SK-N-SH (cell line): ENCODE data around the gene LINC00237. TPM values are rescaled to one million over a fixed set of nuclear protein-coding genes. Genes with fewer than 3 reads are reported as not detected.

Experiments
- CTCF ChIA-PET: fragments of 300-600, 350-600 bp; formaldehyde crosslinking; extraction: SDS; loops from one replicate; lab custom pipeline; 2021; lab: Yijun Ruan, JAX
- POLR2A ChIA-PET: fragments of 350-600 bp; sonication (Branson Sonifier 250); formaldehyde crosslinking; extraction: SDS; loops from one replicate; lab custom pipeline; 2020; ENCODE audit warnings: antibody characterized with exemption, inconsistent platforms; lab: Yijun Ruan, JAX
- DNase-seq: peaks from one replicate; pipeline ENCODE4 v3.0.0; 2012
- H2AFZ ChIP-seq: fragments of 200-600 bp; sonication (generic); 2 replicates; pipeline ENCODE4 v1.8.1; 2016; ENCODE audit warnings: antibody characterized with exemption, mild to moderate bottlenecking, low read depth
- H3F3A ChIP-seq: fragments of 200-600 bp; sonication (generic); replicated peaks from 2 replicates; pipeline ENCODE3; 2016; ENCODE audit warnings: antibody characterized with exemption, mild to moderate bottlenecking; ENCODE audit not compliant: insufficient read depth
- H3K27ac ChIP-seq, 2 experiments: fragments of 200-500 bp in 1 of 2; fragments of 200-600 bp in 1 of 2; sonication (Bioruptor generic) in 1 of 2; sonication (generic), shearing (Covaris generic) in 1 of 2; 2 replicates each; pipeline versions ENCODE4 v1.5.1 to v1.6.1; 2014 to 2016; ENCODE audit warnings: low read depth in 2 of 2, inconsistent platforms in 1 of 2, low read length in 1 of 2, mild to moderate bottlenecking in 1 of 2, mixed read lengths in 1 of 2
- H3K27me3 ChIP-seq: fragments of 200-600 bp; sonication (generic), shearing (Covaris generic); 2 replicates; pipeline ENCODE4 v1.6.1; 2016; ENCODE audit warnings: mixed run types; ENCODE audit not compliant: insufficient read depth
- H3K36me3 ChIP-seq, 2 experiments: fragments of 200-500 bp in 1 of 2; fragments of 200-600 bp in 1 of 2; sonication (Bioruptor generic) in 1 of 2; sonication (generic) in 1 of 2; replicated peaks in 1 of 2; 2 replicates each; pipeline versions ENCODE3 to v1.5.1; 2014 to 2016; ENCODE audit warnings: low read length in 1 of 2, mild to moderate bottlenecking in 1 of 2; ENCODE audit not compliant: insufficient read depth in 2 of 2, control insufficient read depth in 1 of 2
- H3K4me1 ChIP-seq, 2 experiments: fragments of 200-500 bp in 1 of 2; fragments of 200-600 bp in 1 of 2; sonication (Bioruptor generic) in 1 of 2; sonication (generic), shearing (Covaris generic) in 1 of 2; 2 replicates each; pipeline versions ENCODE4 v1.5.1 to v1.6.1; 2014 to 2016; ENCODE audit warnings: low read depth in 1 of 2, low read length in 1 of 2, mixed run types in 1 of 2; ENCODE audit not compliant: insufficient read depth in 2 of 2, control insufficient read depth in 1 of 2
- H3K4me2 ChIP-seq: fragments of 200-600 bp; sonication (generic), shearing (Covaris generic); 2 replicates; pipeline ENCODE4 v1.6.1; 2017; ENCODE audit warnings: mixed run types
- H3K4me3 ChIP-seq, 2 experiments: fragments of 200-500 bp in 1 of 2; fragments of 200-600 bp in 1 of 2; sonication (Bioruptor generic) in 1 of 2; sonication (generic), shearing (Covaris generic) in 1 of 2; 2 replicates each; pipeline versions ENCODE4 v1.5.1 to v1.8.1; 2014 to 2016; ENCODE audit warnings: low read depth in 2 of 2, inconsistent platforms in 1 of 2, low read length in 1 of 2, mild to moderate bottlenecking in 1 of 2, mixed read lengths in 1 of 2, moderate library complexity in 1 of 2
- H3K79me2 ChIP-seq: fragments of 200-600 bp; sonication (generic); 2 replicates; pipeline ENCODE4 v1.8.1; 2017; ENCODE audit warnings: mild to moderate bottlenecking; ENCODE audit not compliant: insufficient read depth
- H3K9ac ChIP-seq: fragments of 200-600 bp; sonication (generic); 2 replicates; pipeline ENCODE4 v1.6.1; 2017; ENCODE audit warnings: mixed run types
- H3K9me2 ChIP-seq: fragments of 200-600 bp; sonication (generic); 2 replicates; pipeline ENCODE4 v1.6.1; 2017; ENCODE audit warnings: mixed run types
- H3K9me3 ChIP-seq: fragments of 200-600 bp; sonication (generic); 2 replicates; pipeline ENCODE4 v1.6.1; 2017; ENCODE audit warnings: mixed run types, mild to moderate bottlenecking, moderate library complexity
- H4K20me1 ChIP-seq: fragments of 200-600 bp; sonication (generic); 2 replicates; pipeline ENCODE4 v1.6.1; 2017; ENCODE audit warnings: mild to moderate bottlenecking, mixed run types; ENCODE audit not compliant: insufficient read depth
- EP300 ChIP-seq, 2 experiments: IDR thresholded peaks; 2 replicates each; pipeline versions ENCODE4 v1.4.0 to v1.6.1; 2012; ENCODE audit warnings: borderline replicate concordance in 1 of 2, low read depth in 1 of 2, low read length in 1 of 2
- EZH2phosphoT487 ChIP-seq: fragments of 200-600 bp; sonication (generic); IDR thresholded peaks from 2 replicates; pipeline ENCODE4 v1.6.1; 2017; ENCODE audit warnings: low read depth, mixed run types, mild to moderate bottlenecking, antibody characterized with exemption, moderate library complexity, borderline replicate concordance
- FOSL2 ChIP-seq: IDR thresholded peaks from 2 replicates; pipeline ENCODE4 v1.4.0; 2012; ENCODE audit warnings: low read depth, mild to moderate bottlenecking, moderate library complexity, borderline replicate concordance
- FOXJ3 ChIP-seq: sonication (generic); formaldehyde crosslinking; IDR thresholded peaks from 2 replicates; pipeline ENCODE4 v1.5.1; 2020; ENCODE audit warnings: mild to moderate bottlenecking, missing genetic modification reagents
- GATA2 ChIP-seq: sonication (generic); formaldehyde crosslinking; IDR thresholded peaks from 2 replicates; pipeline ENCODE4 v1.5.0; 2020; ENCODE audit warnings: mild to moderate bottlenecking, missing genetic modification reagents
- MXI1 ChIP-seq: IDR thresholded peaks from 2 replicates; pipeline ENCODE4 v1.6.1; 2012; ENCODE audit warnings: mild to moderate bottlenecking, low read depth, low read length, improper control_type of control experiment
- PBX3 ChIP-seq: IDR thresholded peaks from 2 replicates; pipeline ENCODE4; 2012
- RFX5 ChIP-seq: IDR thresholded peaks from 2 replicates; pipeline ENCODE4 v1.6.1; 2012; ENCODE audit warnings: mild to moderate bottlenecking, improper control_type of control experiment, low read length
- RXRA ChIP-seq: IDR thresholded peaks from 2 replicates; pipeline ENCODE4 v1.4.0; 2012; ENCODE audit warnings: low read depth, mild to moderate bottlenecking, borderline replicate concordance
- SMC3 ChIP-seq: IDR thresholded peaks from 2 replicates; pipeline ENCODE4 v1.6.1; 2012; ENCODE audit warnings: low read depth, low read length, improper control_type of control experiment
- TCF12 ChIP-seq: IDR thresholded peaks from 2 replicates; pipeline ENCODE4 v1.4.0; 2012
- USF2 ChIP-seq: fragments of 150-350 bp; IDR thresholded peaks from 2 replicates; pipeline ENCODE4 v1.6.1; 2017; ENCODE audit warnings: antibody characterized with exemption, low read length, low read depth, borderline replicate concordance
- WGBS: methylation state at CpG from one replicate; pipeline ENCODE4 v1.1.6; 2017; ENCODE audit warnings: low lambda C conversion rate; 5-methylcytosine and 5-hydroxymethylcytosine counted together
- polyA plus RNA-seq, 3 experiments: library from polyadenylated mRNA; depleted of rRNA; stranded (reverse); fragments of >200 nt; gene quantifications; 2 replicates each; pipeline ENCODE4 v1.2.3, GENCODE V29; 2012
- small RNA-seq, 7 experiments: library from RNA; depleted of rRNA; stranded (forward); fragments of <200 nt; gene quantifications; one replicate each; pipeline ENCODE3, GENCODE V24; 2012

Gene LINC00237
- polyA plus RNA-seq, 1 of the 3 experiments (the other 2 are of a cell fraction) = not detected

GRCh38 chr20:21046413-21047070 is 59.6 kb downstream of the LINC00237 start:
- CTCF ChIA-PET = interaction anchor here (1.1 to 3.6 kb wide), 2 partner anchors 459 to 525 kb away, joined by 4 to 19 read pairs; no protein-coding TSS in a partner anchor
- peak; percentile 19 for DNase-seq
- H4K20me1 ChIP-seq = no peaks in the 10 kb centered on the region

More at GRCh38 chr20:21046413-21047070, 59.6 kb downstream of the LINC00237 start:
- Histone ChIP-seq H3K9me2 (no peaks in the 10 kb centered on the region), H3K36me3 (no peaks in the 10 kb centered on the region), H2AFZ (no peak overlapping the region), H3K27ac (no peak overlapping the region), H3K79me2 (no peaks in the 10 kb centered on the region), H3K4me1 (no peaks in the 10 kb centered on the region; a peak in 1 of 4 replicates), H3K27me3 (no peaks in the 10 kb centered on the region; the same call in 1 of the 2 replicates), H3K9me3 (no peaks in the 10 kb centered on the region), H3K9ac (no peak overlapping the region), H3F3A (no peaks in the 10 kb centered on the region), H3K4me3 (no peak overlapping the region), H3K4me2 (no peak overlapping the region)
- POLR2A ChIA-PET = no interaction called here
- TF ChIP-seq EZH2phosphoT487 = no peak
- TF ChIP-seq RXRA = no peak
- TF ChIP-seq GATA2 = no peak
- TF ChIP-seq FOXJ3 (CRISPR knock-in tag) = no peak
- TF ChIP-seq FOSL2 = no peak
- no peak for TF ChIP-seq USF2
- TF ChIP-seq PBX3 = no peak
- TF ChIP-seq EP300 (IDR thresholded peaks at IDR 0.05; ENCODE audit: borderline replicate concordance in 1 of 2, low read depth in 1 of 2, low read length in 1 of 2) = no peak
- no peak for TF ChIP-seq RFX5
- TF ChIP-seq TCF12 = no peak
- no peak for TF ChIP-seq SMC3
- no peak for TF ChIP-seq MXI1
- WGBS = 3% methylated on average over 2 of the region's 2 CpGs

Small RNAs within 50 kb of the gene (small RNA-seq; reads per million reads assigned to genes)
- gene RNA5SP477 = 0 to 10.7 (median 0) reads per million in 7 experiments

Other genes starting within 250 kb of the LINC00237 start
- 3.9 and 5.5 TPM in 2 replicates for gene KIZ, start 19.7 kb upstream of the LINC00237 start, polyA plus RNA-seq (2012; rRNA removed)
- gene XRN2, start 197.0 kb upstream of the LINC00237 start, polyA plus RNA-seq (2012; rRNA removed) = 44.5 and 56.5 TPM in 2 replicates